ENCODE measurements around the gene TMED8.

- no peak for TF ChIP-seq EZH2 (IDR thresholded peaks at IDR 0.05; ENCODE audit: borderline replicate concordance, low read depth, low read length, severe bottlenecking)
- no peak for TF ChIP-seq CTCF (IDR thresholded peaks at IDR 0.05; ENCODE audit: borderline replicate concordance, extremely low read depth, low read length, poor library complexity, severe bottlenecking)
Observed at GRCh38 chr14:77400216-77400615, 23.3 kb upstream of the TMED8 start.

Data from DND-41 (cell line).